Activated CD8-positive, alpha-beta memory T cell treated with anti-CD3 and anti-CD28 coated beads, Interleukin-2, amount 50 U/mL, for 1 hour (primary cell): ENCODE data around the gene PLA2G4A.

ENCODE experiments used
- DNase-seq: peaks from one replicate; pipeline ENCODE4 v3.0.0-alpha.2; 2020; ENCODE audit errors: extremely low read depth

PLA2G4A gene

DNA sequence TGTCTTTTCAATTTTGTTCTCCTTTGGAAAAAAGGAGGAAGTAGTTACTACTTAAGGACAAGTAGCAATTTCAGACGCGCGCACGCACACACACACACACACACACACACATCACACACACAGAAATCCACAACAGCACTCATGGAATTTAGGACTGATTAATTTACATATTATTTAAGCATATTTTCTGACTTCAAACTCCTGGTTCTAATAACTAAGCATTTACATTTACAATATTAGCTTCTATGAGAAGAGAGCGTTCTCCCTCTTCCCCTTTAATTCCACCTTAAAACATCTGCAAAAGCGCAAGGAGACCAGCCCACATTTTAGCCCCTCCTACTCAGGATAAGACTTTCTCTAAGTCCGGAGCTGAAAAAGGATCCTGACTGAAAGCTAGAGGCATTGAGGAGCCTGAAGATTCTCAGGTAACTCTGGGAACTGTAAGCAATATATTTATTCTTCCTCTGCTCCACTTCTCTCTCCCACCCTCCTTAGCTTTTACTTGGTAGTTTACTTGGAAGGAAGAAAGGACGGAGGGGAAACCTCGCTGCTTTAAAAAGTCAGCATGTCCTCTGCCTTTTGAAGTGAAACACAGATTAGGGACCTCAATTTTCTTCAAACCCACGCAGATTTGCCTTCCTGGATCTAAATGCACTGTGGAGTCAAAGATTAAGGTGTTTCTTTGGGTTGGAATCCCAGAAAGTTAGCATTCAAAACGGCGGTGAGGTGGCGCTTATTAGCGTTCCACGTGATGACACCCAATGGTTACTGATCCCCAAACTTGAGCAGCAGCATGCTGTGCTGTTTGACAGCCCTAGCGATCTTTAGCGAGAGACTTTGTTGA, at the start of gene PLA2G4A:
Gene PLA2G4A, plus strand, starts transcription at position 339 of the 844 bp plus-strand sequence. CDS start 25,406 bp downstream, outside the sequence.
- DNase-seq, result no peak

DNA sequence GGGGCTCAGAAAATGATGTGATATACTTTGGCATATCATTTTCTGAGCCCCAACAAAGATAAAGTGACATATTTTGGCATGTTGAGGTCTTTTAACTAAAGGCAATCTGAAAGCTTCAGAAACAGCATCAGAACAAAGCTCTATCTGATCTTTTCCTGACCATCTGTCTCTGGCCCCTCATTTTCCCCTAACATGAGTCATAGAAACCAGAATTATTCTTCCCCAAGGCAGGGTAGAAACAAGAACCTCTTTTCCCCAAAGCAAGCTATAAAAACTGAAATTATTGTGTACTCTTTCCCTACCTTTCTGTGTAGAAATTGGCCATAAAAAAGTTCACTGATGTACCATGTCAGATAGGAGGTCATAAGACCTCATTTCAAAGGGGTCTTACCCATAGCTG, 48.7 kb upstream of the PLA2G4A start:
- no peak for DNase-seq

DNA sequence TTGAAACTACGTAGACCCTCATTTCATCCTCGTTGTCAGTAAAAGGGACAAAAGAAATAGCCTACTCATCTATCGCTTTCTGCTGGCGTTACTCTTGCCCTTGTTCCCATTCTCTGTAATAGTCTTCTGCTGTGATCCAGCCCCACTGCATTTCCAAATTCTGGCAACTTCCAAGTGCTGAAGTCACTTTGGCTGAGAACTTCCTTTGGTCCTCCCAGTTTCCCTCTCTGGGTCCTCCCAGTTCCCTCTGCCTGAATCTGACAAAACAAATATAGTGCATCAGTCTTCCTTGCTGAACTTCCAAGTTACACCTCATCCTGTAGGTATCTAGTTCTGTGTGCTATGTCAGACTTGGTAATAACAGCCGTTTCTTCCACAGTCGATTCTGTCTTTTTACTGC, 47.0 kb upstream of the PLA2G4A start:
- no peak for DNase-seq

DNA sequence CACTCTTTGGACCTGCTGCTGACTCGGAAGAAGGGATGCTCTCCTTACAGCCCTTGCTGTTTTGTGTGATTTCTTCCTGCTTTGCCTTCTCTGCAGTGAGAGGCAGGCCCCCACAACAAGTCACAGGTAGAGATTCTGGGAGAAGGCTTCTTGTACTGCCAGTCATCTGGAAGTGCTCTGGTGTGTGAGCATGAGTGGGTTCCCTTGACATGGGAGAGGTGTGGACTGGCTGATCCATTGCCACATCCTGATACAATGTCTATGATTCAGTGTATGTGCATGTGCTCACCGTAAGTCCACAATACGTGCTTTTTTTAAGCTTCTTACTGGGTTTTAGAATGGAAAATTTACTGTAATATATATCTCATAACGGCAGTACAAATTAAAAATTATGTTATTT, 46.0 kb upstream of the PLA2G4A start:
- DNase-seq, result no peak

DNA sequence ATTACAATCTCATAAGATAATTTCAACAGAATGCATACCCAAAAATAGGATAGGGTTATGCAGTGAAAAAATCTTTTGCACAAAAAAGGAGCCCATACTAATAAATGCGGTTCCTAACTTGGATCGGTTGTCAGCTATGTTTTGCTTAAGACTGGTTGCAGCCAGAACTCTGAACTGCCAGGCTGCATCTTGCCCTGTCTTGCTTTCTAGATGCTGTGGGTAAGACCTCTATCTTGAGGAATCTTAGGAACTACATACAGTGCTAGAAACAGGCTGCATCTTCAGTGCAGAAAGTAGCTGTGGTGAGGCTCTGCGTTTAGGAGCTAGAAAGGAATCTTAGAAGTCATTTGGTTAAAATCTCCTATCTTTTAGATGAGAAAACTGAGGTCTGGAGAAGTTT, 45.6 kb upstream of the PLA2G4A start:
- DNase-seq, result no peak

DNA sequence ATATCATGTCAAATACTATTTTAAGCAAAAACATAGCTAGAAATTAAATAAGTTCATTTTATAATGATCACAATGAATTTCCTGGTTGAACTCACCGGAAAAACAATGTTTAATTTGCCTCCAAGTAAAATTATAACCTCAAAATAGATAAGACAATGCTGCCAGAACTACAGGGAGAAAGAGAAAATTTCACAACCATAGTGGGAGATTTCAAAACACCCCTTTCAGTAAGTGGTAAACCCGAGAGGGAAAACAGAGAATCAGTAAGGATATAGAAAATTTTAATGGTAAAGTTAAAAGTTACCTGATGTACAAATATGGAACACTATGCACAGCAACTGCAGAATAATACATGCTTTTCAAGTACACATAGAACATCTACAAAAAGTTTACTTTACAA, 43.2 kb upstream of the PLA2G4A start:
- DNase-seq, result no peak

DNA sequence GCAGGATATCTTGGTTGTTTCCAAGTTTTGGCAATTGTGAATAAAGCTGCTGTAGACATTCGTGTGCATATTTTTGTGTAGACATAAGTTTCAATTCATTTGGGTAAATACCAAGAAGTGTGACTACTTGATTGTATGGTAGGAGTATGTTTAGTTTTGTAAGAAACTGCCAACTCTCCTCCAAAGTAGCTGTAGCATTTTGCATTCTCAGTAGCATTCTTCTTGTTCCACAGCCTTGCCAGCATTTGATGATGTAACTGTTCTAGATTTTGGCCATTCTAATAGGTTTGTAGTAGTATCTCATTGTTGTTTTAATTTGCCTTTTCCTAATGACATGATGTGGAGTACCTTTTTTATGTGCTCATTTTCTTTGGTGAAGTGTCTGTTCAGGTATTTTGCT, 38.6 kb upstream of the PLA2G4A start:
- no peak for DNase-seq

DNA sequence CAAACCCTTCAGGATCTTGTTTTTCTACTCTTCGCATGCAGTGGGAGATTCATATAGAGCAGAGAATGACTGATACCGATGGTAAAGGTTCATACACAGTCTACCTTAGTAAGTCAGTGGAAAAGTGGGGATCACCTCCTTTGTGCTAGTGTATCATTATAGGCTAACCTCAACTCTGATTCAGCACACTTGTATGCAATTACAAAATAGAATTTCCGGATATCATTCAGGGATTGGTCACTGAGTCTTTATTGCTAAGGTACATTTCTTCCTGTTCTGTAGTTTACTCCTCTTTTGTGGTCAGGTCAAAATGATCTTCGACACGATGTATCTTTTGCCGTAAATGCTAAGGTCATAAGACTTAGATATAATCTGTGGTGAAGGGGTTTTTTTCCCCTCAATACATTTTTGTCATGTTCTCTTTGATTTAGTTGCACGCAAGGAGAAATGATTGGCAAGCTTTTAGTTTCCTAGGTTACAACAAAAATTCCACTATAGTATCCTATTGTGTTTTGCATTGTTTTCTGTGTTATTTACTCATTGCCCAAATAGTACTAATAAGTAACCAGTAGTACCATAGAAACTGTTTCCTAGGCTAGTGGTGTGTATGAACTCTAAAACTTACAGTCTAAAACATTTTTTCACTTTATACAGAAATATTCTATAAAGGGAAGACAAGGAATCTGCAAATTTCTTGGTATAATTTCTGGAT, 35.7 kb upstream of the PLA2G4A start:
- no peak for DNase-seq

DNA sequence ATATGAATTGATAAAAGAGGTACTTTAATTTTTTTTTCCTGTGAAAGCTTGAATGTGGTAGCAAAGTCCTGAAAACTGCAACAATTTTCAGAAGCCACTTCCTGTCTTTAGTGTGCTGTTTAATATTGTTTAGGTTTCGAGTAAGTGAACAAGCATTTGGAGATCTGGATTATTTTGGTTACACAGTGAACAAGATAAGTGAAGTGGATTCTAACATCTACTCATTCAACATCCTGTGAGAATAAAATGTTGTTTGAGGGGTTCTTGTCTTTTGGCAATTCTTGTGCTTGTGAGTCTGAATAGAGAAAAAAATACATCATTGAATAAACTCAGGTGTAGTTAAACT, 35.2 kb upstream of the PLA2G4A start:
- DNase-seq, result no peak

DNA sequence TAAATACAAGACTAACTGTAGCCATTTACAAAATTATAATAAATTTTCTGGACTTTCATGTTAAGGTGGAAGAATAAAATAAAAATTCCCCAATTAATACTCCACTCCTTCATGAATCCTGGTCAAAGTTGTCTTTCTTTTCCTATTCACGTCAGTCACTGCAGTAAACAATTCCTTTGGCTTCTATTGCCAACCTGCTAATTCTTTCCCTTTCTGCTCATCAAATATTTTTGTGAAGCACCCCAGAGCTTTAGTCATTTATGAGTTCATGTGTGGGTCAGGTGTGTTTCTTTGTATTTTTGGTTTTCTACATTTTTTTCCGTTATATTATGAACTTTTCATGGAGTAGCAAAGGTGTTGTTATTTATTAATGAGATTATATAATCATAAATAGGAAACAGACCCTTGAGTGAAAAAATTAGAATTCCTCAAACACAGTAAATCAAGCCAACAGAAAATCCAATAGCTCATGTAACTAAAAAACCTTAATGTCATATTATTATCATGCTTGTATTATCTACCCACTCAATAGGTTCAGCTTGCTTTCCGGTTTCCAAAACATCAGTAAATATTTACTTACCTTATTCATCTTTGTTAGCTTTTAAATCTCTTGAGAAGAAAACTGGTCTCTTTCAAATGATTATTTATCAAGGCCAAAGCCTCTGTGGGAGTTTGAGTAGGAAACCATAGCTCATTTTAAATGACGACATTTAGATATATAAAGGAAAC, 29.6 kb upstream of the PLA2G4A start:
- no peak for DNase-seq

DNA sequence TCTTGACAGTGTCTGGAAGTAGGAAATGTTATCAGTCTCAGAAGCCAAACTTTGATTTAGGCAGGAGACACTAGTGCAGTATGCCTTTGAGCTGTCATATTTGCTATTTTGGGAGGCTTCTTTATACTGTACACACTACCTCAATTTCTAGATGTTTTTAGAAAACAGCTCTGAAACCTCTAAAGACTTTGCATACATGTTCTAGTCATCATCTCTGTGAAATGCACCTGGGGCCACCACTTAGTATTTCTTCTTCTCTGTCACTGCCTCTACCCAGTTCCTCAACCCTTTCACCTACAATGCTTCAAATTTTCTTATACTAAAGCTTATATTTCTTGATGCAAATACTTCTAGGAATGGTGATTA, 29.1 kb upstream of the PLA2G4A start:
- DNase-seq, result no peak

DNA sequence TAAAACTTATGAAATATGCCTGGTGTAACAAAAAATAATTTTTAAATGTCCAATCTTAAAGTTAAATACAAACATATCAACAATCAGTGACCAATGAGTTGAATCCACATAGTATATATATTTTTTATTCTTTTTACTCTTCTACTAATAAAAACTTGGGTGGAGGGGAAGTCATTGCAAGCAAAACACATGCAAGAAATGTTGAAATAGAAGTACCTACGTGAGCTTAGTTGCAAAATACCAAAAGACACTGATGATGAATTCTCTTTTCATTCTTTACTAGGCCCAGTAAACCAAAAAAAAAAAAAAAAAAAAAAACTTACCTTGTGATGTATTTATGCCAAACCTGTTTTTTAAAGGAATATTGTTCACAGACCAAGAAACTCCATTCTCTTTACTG, 26.4 kb upstream of the PLA2G4A start:
- no peak for DNase-seq

DNA sequence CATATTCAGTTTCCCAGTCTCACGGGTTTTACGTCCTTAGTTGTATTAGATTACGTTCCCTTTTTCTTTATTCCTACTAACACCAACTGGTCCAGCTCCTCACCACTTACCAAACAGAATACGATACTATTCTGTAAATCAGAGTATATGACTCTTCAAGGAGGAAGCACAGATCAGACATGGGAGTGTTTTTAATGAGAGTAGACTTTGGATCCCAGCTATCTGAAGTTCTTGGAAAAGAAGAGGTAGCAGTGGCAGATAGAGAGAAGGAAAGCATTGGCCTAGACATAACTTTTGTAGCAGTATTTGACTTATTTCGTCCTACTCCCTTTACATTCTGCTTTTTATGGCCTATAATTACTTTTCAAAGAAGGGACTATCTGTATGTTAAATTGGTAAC, 24.1 kb upstream of the PLA2G4A start:
- no peak for DNase-seq

DNA sequence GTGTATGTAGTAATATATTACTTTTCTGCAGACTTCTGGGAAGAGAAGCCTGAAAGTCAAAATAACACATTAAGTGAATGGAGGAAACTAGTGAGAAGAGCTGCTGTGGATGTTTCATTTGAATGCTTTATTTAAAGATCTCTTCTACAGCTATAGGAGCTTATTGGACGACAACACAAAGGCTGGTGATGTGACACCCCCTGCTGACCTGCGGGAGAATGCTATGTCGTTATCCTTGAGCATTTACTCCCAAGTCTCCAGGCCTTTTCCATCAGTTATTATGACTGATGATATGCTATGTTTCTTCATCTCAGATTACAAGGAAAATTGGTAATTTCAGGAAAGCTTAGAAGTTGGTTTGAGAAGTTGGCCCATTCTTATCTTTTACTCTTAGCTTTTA, 22.3 kb upstream of the PLA2G4A start:
- no peak for DNase-seq

DNA sequence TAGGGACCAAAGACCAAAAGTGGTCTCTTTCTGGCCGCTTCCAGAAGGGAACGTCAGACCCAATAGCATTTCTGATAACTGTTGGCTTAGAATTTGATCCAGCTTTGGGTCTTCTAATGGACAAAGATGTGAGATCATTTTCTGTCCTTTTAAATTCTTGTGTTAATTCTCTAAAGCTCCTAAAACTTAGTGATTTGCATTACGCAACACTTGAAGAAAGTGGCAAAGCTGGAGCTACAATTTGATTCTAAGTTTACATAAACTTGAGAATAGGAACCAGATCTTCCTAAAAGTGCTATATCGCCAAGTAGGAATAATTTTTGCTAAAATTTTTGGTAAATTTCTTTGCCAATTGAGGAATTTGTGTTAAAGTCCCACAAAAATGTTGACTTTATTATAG, 21.6 kb upstream of the PLA2G4A start:
- DNase-seq, result no peak

DNA sequence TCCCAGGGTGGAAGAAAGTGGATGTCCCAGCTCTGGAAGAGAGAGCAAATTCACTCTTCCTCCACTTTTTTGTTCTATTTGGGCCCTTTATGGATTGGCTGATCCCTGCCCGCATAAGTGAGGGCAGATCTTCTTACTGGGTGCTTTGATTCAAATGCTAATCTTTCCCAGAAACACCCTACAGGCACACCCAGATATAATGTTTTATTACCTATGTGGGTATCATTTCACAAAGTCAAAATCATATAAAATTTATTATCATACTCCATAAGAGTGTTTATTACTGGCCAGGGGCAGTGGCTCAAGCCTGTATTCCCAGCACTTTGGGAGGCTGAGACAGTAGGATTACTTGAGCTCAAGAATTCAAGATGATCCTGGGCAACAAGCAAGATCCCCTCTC, 16.9 kb upstream of the PLA2G4A start:
- no peak for DNase-seq

DNA sequence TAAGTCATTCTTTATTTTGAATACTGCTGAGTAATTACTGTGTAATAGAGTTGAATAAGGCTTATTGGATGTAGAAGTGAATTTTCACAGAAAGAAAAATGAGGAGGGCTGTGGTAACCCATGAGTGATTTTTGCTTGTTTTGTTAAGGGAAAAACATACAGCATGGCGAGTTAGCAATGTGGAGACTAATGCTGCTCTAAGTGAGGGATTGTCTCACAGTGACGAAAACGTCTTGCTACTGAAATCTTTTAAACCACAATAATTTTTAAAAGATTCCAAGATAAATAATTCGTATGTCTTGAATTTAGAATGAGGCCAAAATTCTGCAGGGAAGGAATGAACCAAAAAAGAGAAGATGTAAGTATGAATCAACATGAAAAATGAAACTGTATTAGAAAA, 16.2 kb upstream of the PLA2G4A start:
- DNase-seq, result no peak

DNA sequence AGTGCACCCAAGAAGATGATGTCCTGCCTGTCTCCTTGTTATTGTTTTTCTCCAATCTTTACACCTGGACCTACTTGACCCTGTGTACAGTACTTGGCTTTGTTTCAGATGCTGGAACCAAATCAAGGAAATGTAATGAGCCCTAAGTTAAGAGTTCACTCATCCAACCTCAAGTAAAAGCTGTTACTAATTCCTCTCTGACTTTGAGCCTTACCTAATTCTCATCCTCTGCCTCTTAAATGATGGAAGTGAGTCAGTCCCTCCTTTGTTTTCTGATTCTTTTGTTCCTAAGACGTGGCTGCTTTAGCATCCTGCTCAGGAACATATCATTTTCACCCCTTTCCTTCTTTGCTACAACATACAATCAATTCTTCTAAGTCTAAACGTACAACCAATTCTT, 15.3 kb upstream of the PLA2G4A start:
- DNase-seq, result no peak

DNA sequence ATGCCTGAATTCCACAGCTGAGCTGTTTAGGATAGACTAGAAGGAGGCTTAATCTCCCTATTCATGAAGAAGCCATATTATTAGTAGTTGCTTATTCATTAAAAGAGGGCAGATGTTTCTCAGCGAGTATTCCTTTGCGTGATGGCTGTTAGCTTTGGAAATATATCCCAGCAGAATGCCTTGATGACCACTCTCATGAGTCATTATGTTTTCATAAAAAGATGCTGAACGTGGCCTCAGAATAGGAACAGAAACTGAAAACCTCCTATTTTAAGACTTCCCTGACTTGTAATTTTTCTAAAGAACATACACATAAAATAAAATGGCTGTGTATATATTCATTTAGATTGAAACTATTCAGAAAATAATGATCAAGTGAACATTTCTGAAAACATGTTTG, 9.6 kb upstream of the PLA2G4A start:
- no peak for DNase-seq

DNA sequence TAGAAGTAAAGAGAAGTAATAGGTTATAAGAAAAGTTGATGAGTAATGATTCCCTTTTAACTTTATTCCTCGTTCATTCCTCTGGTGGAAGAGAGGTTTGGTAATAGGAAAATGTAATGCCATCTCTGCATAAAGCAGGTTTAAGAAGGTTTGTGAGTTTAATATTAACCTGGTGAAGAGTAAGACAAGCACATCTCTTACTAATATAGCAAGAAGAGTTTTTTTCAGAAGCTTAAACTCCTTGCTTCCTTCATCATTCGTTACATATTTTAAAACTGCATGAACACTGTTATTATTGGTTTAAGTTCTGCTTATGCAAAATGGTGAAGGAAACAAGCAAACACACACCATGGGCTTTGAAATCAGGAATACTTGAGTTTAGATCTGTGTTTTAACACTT, 9.2 kb upstream of the PLA2G4A start:
- no peak for DNase-seq

DNA sequence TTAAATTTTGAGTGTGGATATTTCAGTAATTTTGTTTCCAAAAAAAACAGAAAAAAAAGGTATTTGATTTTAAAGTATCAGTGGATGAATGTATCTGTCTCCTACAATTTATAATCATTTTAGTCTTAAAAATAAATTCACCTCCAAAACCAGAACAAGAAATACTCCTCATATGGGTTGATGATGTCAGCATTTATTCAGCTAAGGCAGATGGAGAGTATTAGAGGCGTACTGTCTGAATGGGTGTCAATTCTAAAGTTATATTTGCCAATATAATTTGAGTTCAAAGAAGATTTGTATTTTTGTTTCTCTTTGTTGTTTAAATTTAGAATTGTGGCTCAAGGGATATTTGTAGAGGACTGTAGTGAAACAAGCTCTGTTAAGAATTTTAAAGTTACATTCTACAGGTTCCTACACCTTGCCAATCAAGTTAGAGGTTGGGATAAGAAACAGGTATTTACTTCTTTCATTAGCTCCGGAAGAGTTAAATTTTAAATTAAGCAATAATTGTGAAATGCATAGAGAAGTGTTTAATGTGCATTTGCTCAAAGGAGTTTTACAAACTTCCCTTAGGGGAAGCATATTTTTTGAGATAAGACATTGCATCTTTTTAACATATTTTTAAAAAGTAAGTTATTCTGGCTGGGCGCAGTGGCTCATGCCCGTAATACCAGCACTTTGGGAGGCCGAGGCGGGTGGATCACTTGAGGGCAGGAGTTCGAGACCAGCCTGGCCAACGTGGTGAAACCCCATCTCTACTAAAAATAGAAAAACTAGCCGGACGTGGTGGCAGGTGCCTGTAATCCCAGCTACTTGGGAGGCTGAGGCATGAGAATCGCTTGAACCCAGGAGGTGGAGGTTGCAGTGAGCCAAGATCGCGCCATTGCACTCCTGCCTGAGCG, 1.2 kb downstream of the PLA2G4A start:
- no peak for DNase-seq

DNA sequence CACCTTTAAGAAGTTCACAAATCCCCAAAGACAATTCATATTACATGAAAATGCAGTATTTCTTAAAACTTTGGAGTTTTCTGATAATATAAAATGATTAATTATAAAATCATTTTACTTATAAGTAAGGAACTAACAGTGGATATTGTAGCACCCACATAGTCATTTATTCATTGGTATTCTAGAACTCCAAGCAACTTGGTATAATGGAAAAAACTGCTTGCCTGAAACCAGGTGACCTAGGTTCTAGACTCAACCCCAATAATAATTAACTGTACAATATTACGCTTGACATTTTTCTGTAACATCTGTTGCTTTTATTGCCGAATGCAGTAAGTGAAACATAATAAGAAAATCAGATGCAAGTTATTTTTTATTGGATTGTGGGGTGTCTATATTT, 2.4 kb downstream of the PLA2G4A start:
- no peak for DNase-seq
